Smooth muscle cell (in vitro differentiated cells): Measurements from ENCODE around the gene TTC39C. TPM values are rescaled to one million over a fixed set of nuclear protein-coding genes. Genes with fewer than 3 reads are reported as not detected.
"Not testable (repeated sequence)": the region's sequence is repeated elsewhere in the genome, so short reads cannot be mapped to it uniquely, and the experiment has no call there.

Experiments
- DNase-seq: peaks from one replicate; lab custom pipeline; 2025; ENCODE audit not compliant: unreplicated experiment; lab: John Stamatoyannopoulos, UW
- H2AFZ ChIP-seq: fragments of 200-600 bp; sonication (generic); 2 replicates; pipeline ENCODE4 v1.6.0; 2016; ENCODE audit warnings: antibody characterized with exemption, low read depth, mild to moderate bottlenecking
- H3F3A ChIP-seq: fragments of 200-600 bp; sonication (generic); 2 replicates; pipeline ENCODE4 v1.6.0; 2017; ENCODE audit warnings: antibody characterized with exemption, low read depth
- H3K27ac ChIP-seq: fragments of 200-600 bp; sonication (generic); 2 replicates; pipeline ENCODE4 v1.5.1; 2016; ENCODE audit warnings: low read depth, mild to moderate bottlenecking
- H3K27me3 ChIP-seq: fragments of 200-600 bp; sonication (generic); 2 replicates; pipeline ENCODE4 v1.6.1; 2016; ENCODE audit warnings: low read depth, mild to moderate bottlenecking
- H3K36me3 ChIP-seq: fragments of 200-600 bp; sonication (generic); 2 replicates; pipeline ENCODE4 v1.5.1; 2016; ENCODE audit warnings: low read depth
- H3K4me1 ChIP-seq: fragments of 200-600 bp; sonication (generic); 2 replicates; pipeline ENCODE4 v1.5.1; 2016; ENCODE audit warnings: low read depth
- H3K4me2 ChIP-seq: fragments of 200-600 bp; sonication (generic); 2 replicates; pipeline ENCODE4 v1.6.0; 2016; ENCODE audit warnings: mild to moderate bottlenecking
- H3K4me3 ChIP-seq: fragments of 200-600 bp; sonication (generic); 2 replicates; pipeline ENCODE4 v1.5.1; 2016; ENCODE audit warnings: mild to moderate bottlenecking
- H3K79me2 ChIP-seq: fragments of 200-600 bp; sonication (generic); 2 replicates; pipeline ENCODE4 v1.6.0; 2016; ENCODE audit warnings: low read depth, mild to moderate bottlenecking
- H3K9ac ChIP-seq: fragments of 200-600 bp; sonication (generic); 2 replicates; pipeline ENCODE4 v1.6.0; 2016; ENCODE audit warnings: low read depth
- H3K9me3 ChIP-seq: fragments of 200-600 bp; sonication (generic); replicated peaks from 2 replicates; pipeline ENCODE4 v1.5.1; 2016; ENCODE audit warnings: low read depth
- H4K20me1 ChIP-seq: fragments of 200-600 bp; sonication (generic); 2 replicates; pipeline ENCODE4 v1.6.0; 2016; ENCODE audit warnings: low read depth
- WGBS: methylation state at CpG from one replicate; pipeline ENCODE4 v1.1.7; 2016; ENCODE audit warnings: low lambda C conversion rate; 5-methylcytosine and 5-hydroxymethylcytosine counted together
- polyA plus RNA-seq: library from polyadenylated mRNA; unstranded; fragments of >200 nt; fragmentation: Nextera tagmentation; extraction: Ambion mirVana; gene quantifications from 2 replicates; pipeline ENCODE4 v1.2.1, GENCODE V29; 2016
- total RNA-seq: library from RNA; depleted of rRNA; stranded (reverse); fragments of >200 nt; gene quantifications from 2 replicates; pipeline ENCODE4 v1.2.3, GENCODE V29; 2014
- TF ChIP-seq, protein P1 (sequence below): fragments of 200-600 bp; sonication (generic); IDR thresholded peaks from 2 replicates; pipeline ENCODE4 v1.5.1; 2017; ENCODE audit warnings: borderline replicate concordance, mild to moderate bottlenecking, antibody characterized with exemption; ENCODE audit not compliant: insufficient read depth, poor library complexity, severe bottlenecking

The TTC39C gene
- total and polyA plus RNA-seq, 2 experiments from 2014 or later: 3.1 to 10.4 TPM

DNA sequence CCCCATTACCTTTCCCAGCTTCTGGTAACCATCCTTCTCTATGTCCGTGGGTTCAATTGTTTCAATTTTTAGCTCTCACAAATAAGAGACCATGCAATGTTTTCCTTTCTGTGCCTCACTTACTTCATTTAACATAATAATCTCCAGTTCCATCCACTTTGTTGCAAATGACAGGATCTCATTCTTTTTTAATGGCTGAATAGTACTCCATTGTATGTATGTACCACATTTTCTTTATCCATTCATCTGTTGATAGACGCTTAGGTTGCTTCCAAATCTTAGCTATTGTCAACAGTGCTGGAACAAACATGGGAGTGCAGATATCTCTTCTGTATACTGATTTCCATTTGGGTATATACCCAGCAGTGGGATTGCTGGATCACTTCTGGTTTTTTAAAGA lies 126.1 kb downstream of the TTC39C start:
- Histone ChIP-seq H3K27me3 (no peaks in the 10 kb centered on the region), H4K20me1 (no peaks in the 10 kb centered on the region)
- WGBS: 94% methylated on average over 2 of the region's 2 CpGs

DNA sequence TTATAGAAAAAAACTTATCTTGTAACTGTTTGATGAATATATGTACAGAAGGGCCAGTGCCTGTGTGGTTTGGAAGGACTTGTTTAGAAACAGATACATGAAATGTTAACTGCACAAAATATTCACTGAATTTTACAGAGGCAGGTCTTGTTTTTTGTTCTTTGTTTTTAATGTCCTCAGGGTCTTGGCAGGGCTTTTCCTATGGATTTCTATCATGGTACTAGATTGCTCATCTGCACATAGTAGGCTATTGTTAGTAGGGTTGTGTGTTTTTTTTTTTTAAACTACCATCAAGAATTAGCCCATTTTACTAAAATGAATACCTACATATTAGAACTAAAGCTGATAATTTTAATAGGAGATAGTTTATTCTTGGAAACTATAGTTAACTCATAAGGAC lies 127.8 kb downstream of the TTC39C start:
- Histone ChIP-seq H3K27me3 (no peaks in the 10 kb centered on the region), H3K4me2 (no peak overlapping the region), H2AFZ (no peak overlapping the region), H3K4me1 (no peaks in the 10 kb centered on the region), H3K9me3 (peaks cover 5% of the 10 kb centered on the region), H3K79me2 (no peaks in the 10 kb centered on the region), H4K20me1 (no peaks in the 10 kb centered on the region), H3F3A (no peaks in the 10 kb centered on the region), H3K9ac (no peak overlapping the region), H3K27ac (no peak overlapping the region), H3K36me3 (peaks cover 4% of the 10 kb centered on the region), H3K4me3 (no peak overlapping the region)
- no peak for DNase-seq
- TF ChIP-seq, protein P1, sequence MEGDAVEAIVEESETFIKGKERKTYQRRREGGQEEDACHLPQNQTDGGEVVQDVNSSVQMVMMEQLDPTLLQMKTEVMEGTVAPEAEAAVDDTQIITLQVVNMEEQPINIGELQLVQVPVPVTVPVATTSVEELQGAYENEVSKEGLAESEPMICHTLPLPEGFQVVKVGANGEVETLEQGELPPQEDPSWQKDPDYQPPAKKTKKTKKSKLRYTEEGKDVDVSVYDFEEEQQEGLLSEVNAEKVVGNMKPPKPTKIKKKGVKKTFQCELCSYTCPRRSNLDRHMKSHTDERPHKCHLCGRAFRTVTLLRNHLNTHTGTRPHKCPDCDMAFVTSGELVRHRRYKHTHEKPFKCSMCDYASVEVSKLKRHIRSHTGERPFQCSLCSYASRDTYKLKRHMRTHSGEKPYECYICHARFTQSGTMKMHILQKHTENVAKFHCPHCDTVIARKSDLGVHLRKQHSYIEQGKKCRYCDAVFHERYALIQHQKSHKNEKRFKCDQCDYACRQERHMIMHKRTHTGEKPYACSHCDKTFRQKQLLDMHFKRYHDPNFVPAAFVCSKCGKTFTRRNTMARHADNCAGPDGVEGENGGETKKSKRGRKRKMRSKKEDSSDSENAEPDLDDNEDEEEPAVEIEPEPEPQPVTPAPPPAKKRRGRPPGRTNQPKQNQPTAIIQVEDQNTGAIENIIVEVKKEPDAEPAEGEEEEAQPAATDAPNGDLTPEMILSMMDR: no peak

More for the DNA sequence above, 126.1 kb downstream of the TTC39C start:
- Histone ChIP-seq H3K4me1 (no peaks in the 10 kb centered on the region), H3K79me2 (no peaks in the 10 kb centered on the region), H2AFZ (no peak overlapping the region), H3K9me3 (peaks cover under 1% of the 10 kb centered on the region), H3K4me3 (no peak overlapping the region), H3K27ac (no peak overlapping the region), H3K36me3 (no peaks in the 10 kb centered on the region), H3K4me2 (no peak overlapping the region), H3K9ac (no peak overlapping the region), H3F3A (no peaks in the 10 kb centered on the region)
- TF ChIP-seq, protein P1: no peak
- no peak for DNase-seq

DNA sequence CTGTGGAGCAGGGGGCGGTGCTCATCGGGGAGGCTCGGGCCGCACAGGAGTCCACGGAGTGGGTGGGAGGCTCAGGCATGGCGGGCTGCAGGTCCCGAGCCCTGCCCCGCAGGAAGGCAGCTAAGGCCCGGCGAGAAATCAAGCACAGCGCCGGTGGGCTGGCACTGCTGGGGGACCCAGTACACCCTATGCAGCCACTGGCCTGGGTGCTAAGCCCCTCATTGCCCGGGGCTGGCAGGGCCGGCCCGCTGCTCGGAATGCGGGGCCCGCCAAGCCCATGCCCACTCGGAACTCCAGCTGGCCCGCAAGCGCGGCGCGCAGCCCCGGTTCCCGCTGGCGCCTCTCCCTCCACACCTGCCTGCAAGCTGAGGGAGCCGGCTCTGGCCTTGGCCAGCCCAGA lies 135.0 kb downstream of the TTC39C start:
- not testable (repeated sequence) for DNase-seq, H3K27me3 ChIP-seq, H3K4me2 ChIP-seq, H3K4me3 ChIP-seq, H3K9me3 ChIP-seq, H3K9ac ChIP-seq, H3K79me2 ChIP-seq, H3K36me3 ChIP-seq, H3F3A ChIP-seq, H3K4me1 ChIP-seq, H2AFZ ChIP-seq, H4K20me1 ChIP-seq, H3K27ac ChIP-seq
- 98% methylated on average over 19 of the region's 28 CpGs for WGBS

DNA sequence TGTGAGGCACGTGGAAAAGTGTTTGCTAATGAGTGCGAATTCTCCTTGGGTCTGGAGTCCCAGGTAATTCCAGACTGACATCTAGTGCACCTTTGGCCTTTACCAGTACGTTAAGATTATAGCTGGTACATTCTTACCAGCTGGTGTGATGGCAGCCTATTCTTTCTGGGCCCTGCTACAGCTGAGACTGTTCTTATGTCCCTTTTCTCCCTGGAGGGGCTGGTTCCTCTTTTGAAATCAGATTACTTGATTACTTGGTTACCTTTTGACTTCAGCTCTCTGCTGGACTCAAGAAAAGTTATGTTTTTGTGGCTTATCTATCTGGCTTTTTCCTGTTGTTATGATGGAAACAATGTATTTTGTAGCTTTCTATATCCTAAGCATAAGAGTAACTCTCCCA lies 138.8 kb downstream of the TTC39C start:
- TF ChIP-seq, protein P1: no peak
- Histone ChIP-seq H2AFZ (no peak overlapping the region), H3K27ac (no peak overlapping the region), H3F3A (no peaks in the 10 kb centered on the region), H3K36me3 (no peaks in the 10 kb centered on the region), H3K79me2 (no peaks in the 10 kb centered on the region), H3K4me2 (no peak overlapping the region), H3K9me3 (no peaks in the 10 kb centered on the region), H3K4me3 (no peak overlapping the region), H3K27me3 (no peaks in the 10 kb centered on the region), H4K20me1 (no peaks in the 10 kb centered on the region), H3K4me1 (no peaks in the 10 kb centered on the region), H3K9ac (no peak overlapping the region)
- no peak for DNase-seq
- WGBS: 94% methylated on average over 3 of the region's 3 CpGs
